NCI-H2227 treated with DMSO at 0.1 percent for 48 hours (cell line): ENCODE data around the gene RRAS2.
"Not testable (repeated sequence)": the region's sequence is repeated elsewhere in the genome, so short reads cannot be mapped to it uniquely, and the experiment has no call there.

ENCODE experiments used
- DNase-seq: peaks from one replicate; lab custom pipeline; 2025; lab: John Stamatoyannopoulos, UW

RRAS2 gene

DNA sequence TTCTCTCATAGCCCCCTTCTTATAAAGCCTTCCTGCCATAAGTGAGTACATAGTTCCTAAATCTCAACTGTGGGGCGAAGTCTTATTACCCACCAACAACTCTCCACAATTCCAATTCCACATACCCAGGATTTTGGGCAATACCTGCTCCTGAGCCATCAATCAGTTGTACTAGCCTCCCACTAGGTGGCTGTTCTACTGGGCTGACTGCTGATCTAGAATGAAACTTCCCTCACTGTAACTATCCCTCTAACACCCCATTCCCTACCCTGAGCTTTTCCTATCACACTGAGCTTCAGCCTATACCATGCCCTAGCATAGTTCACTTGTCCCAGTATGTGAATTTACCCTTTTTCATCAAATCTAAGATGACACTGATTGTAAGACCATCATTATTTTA lies 52.5 kb downstream of the RRAS2 start:
- DNase-seq, result no peak

DNA sequence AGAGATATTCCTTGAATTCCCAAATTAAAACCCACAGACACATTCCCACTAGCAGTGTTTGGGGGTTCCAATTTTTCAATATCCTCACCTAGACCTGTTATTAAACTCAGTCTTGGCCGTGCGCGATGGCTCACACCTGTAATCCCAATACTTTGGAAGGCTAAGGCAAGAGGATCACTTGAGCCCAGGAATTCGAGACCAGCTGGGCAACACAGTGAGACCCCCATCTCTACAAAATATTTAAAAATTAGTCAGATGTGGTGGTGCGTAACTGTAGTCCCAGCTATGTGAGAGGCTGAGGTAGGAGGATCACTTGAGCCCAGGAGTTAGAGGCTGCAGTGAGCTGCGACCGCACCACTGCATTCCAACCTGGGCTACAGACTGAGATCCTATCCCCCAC lies 53.3 kb downstream of the RRAS2 start:
- DNase-seq, result no peak

DNA sequence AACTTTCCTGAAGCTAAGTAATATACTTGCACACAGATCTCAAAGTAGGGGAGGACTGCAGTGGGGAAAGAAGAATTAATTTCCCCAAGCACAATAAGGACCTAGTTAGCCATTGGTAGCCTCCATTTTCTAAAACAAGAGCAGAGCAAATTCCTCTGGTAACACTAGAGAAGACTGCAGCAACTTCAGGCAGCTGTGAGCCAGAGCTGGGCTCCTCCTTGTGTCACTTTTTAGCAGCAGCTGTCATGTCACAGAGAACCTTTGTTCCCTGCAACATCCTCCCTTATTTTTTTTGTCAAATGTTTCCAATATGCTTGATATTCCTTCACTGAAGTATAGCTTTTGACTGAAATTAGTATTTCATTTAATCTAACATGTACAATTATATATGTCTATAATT lies 54.4 kb downstream of the RRAS2 start:
- no peak for DNase-seq

DNA sequence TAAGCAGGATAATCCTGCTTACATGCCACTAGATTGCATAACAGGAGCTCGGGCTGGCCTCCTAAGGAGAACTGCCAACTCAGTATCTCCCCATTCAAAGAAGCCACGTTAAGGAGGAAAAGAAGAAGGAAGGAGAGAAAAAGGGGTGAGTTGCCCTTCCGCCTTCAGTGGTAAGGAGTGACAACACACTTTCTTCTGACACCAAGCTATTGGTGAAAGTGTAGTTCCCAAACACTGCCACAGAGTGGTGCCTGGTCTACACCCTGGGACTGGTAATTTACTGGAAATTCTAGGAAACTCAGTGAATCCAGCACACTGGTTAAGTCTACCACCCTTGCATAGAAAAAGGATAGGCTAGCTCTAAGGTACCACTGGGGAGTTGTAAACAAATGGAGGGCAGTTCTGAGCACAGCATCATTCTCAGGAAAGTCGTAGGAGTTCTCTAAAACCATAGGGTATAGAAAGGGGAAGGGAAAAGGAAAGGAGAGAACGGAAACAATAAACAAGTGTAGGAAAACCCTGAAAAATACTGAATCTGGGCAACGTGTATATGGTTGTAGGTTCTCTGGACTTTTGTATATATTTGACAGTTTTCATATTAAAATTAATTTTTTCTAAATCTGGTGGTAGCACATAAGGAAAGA lies 58.2 kb downstream of the RRAS2 start:
- peak; percentile 49 for DNase-seq

DNA sequence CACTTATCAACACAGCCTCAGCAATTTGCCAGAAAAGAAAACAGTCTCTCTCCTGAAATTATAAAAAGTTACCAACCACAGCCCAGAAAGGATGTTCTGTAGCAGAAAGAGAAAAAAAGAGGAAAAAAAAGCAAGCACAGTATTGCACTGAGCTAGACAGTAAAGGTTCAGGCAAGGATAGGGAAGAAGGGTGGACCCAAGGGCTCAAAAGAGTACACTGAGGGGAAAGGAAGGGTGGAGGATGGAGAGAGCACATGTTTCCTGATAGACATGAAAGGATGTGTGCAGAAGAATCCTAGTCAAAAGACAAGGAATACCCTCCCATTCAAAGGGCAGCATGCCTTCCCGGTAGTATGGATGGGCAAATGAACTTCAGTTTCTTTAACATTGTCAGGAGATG lies 59.1 kb downstream of the RRAS2 start:
- DNase-seq, result no peak

DNA sequence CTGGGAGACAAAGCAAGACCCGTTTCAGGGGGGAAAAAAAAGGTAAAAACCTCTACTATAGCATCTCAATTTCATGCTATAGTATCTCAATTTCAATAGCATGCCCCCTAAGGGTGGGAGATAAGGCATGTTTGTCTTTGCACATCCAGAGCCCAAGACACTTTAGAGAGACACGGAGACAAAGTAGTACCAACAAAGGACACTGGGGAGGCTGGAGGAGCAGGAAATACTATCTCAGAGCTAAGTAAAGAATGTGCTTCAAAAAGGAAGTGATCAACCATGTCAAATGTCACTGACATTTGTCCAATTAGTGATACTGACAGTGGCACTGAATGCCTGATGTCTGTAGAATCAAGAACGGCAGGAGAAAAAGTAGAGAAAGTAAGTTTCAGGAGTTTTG lies 68.6 kb downstream of the RRAS2 start:
- DNase-seq, result no peak

DNA sequence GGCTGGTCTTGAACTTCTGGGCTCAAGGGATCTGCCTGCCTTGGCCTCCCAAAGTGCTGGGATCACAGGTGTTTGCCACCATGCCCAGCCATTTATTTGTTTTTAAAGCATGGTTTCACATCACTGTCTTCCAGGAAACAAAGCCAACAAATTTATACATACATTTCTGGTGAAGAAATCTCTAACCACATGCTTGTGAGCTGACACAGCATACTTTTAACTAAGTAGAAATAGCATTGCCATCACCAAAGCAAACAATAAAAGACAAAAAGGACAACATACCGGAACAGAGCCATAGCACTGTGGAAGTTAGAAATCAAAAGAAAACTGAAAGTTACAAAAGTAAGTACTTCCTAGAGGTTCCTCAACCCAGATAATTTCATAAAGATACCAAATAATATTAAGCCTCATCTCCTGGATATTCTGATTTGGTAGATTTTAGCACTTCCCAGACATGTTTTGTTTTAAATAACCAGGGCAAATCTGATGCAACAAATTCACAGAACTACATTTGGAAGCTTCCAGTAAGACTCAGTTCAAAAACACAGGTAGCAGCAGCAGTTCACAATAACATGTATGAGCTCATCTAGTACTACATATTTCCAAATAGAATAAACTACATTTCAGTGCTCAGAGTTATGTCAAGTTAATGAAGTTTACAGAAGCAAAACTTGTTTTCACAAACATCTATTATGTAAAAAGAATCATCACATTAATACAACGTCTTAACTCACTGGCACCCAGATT lies 70.6 kb downstream of the RRAS2 start:
- no peak for DNase-seq

DNA sequence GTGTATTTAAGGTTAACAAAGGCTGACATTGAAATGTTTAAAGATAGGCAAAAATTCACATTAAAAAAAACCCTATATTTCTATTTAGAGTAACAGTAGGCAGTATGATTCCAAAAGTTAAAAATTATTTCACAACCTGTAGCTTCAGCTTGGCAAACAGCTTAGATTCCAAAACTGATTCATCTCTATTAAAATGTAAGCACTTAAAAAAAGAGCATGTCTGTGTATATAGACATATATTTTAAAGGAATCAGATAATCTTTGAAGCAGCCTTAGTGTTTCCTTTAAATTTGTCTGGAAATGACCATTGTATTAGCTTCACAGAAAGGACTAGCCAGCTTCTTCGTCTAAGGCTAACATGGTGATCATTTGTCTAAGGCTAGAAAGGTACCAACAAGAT lies 80.1 kb downstream of the RRAS2 start:
- not testable (repeated sequence) for DNase-seq

DNA sequence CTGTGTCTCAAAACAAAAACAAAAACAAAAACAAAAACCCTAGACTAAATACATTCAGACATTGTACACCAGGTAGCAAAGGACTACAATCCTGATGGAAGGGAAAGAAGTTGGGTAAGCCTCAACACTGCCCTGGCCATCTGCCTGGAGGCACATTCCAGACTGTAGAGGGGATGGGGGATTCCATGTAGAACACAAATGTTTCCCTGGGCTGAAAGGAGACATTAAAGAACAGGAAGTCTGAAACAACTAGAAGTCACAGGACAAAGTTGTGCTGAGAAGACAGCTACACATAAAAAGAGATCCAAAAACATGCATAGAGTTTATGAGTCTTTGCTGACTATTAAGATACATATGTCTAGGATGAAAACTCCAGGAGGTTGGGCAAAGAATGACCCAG lies 83.9 kb downstream of the RRAS2 start:
- DNase-seq, result no peak

DNA sequence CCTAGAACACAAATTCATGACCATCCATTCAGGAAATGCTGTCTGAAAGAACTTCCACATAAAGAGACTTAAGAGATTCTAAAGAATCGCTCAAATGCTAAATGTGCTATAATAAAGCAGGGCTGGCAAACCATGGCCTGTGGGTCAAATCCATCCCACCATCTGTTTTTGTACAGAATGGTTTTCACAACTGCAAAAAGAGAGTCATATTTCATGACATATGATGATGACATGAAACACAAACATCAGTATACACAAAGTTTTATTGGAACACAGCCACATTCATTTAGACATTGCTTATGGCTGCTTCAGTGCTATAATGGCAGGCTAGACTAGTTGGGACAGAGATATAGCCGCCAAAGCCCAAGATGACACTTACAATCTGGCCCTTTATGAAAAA lies 85.1 kb downstream of the RRAS2 start:
- DNase-seq, result no peak

DNA sequence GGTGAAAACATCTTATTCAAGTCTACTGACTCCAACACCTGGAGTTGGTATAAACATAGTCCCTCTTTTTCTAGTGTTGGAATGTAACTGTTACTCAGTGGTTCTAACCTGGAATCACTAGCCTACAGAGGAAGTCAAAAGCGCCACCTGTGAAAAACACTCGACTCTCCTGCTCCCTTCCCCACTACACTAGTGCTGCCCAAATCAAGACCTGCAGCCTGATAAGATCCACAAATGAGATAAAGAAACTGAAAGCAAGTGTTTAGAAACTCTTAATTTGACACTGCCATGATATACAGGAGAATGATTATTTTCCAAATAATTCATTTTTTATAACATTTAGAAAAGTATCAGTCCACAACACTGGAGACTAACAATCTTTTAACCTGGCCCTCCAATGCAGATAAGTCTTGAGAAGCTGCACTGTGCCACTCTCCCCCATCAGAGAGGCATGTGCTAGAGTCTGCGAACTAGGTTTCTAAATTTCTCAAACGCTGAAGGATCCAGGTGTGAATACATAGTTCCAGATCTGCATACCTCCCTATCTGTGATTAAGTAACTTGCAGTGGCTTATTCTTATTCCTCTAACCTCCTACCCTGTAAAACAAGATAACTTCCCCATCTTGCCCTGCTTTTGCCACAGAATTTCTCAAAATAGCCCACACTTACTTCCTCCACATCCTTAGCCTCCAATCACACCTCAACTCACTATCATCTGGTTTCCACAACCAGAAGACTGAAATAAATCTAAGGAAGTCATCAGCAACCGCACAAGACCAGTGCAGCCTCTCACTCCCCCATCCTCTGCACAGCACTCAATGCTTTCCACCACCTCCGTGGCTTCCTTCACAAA lies 88.1 kb downstream of the RRAS2 start:
- no peak for DNase-seq

DNA sequence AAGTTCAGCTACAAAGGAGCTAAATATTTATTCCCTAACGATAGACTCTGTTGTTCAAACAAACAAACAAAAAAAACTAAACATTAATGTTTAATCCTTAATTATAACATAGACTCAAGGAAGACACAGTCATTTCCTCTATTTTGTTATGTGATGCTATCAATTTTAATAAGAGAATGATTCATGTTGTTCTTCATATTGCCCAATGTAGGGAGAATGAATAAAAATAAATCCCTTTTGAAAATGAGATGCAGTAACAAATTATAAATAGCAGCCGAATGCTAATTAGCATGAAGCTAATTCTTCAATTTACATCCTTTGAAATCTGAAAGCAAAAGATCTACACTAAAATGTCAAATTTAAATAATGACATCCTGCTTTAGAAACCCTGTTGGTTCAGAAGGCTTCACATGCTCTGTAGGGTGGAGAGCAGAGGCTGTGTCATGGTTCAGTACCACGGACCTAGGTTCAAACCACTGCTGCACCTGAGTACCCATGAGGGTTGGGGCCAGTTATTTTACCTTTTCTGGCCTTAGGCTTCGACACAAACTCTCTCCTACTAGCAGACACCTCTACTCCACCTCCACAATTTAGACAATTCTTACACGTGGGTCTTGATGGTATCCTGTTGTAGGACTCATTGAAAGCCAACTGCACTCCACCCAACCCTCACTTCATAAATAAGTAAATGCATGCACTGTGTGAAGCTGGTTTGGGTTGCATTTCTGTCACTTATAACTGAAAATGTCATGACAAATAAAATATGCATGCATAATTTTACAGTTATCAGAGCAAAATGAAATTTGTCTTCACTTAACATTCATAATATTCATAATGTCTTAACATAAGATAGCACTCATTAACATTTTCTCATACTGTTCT lies 89.0 kb downstream of the RRAS2 start:
- DNase-seq, result no peak

DNA sequence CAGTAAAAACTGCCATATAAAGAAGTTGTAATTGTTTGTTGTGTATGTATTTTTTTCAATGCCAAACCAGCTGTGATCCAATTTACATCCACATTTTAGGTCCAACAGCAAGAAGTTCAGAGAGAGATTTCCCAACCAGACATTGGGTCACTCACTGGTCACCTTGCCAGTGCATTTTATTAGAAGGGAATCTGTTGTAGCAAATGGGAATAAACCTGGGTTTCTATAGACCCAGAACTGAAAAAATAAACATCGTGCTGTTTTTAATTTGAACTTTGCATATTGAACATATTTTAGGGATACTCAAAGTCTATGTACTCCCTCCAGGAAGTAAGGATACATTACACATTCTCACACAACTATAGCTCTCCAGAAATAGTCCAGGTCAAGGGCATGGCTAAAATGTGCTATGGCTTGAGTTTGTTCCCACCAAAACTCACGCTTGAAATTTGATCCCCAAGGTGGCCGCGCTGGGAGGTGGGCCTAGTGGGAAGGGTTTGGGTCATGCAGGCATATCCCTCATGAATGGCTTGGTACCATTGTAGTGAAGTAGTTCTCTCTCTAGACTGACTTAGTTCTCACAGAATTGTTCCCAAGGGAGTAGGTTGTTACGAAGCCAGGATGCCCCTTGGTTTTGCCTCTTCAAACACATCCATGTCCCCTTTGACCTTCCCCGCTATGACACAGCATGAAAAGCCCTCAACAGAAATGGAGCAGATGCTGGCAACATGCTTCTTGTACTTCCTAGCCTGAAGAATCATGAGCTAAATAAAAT lies 90.9 kb downstream of the RRAS2 start:
- DNase-seq, result no peak

DNA sequence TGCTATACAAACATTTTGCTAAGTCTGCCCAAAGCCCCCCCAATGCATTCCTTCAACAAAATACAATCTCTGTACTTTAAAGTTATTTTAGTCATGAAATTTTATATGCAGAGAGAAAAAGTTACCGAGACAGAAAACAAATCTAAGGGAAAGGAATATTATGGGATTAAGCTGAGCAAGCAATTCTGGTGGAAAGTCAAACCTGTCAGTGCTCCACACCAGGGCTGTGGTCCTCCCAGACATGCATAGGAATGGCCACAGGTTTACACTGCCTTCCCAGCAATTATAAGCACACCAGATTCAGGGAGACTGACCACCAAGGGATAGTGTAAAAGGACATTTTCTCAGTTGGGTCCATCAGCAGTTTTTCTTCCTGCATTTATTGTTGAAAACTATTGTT lies 92.4 kb downstream of the RRAS2 start:
- no peak for DNase-seq

DNA sequence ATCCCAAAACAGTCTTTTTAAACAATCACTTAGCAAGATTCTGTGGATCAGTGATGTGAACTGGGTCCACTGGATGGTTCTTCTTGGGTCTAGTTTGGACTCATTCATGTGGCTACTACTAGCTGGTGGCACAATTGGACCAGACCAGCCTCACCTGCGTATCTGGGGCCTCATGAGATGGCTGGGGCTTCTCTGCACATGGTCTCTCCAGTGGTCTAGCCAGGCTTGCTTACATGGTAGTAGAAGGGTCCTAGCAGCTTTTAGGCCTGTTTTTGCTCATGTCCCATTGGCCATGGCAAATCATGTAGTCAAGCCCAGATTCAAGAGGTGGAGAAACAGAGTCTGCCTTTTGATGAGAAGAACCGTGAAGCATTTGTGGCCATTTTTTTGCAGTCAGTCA lies 94.0 kb downstream of the RRAS2 start:
- DNase-seq, result no peak

DNA sequence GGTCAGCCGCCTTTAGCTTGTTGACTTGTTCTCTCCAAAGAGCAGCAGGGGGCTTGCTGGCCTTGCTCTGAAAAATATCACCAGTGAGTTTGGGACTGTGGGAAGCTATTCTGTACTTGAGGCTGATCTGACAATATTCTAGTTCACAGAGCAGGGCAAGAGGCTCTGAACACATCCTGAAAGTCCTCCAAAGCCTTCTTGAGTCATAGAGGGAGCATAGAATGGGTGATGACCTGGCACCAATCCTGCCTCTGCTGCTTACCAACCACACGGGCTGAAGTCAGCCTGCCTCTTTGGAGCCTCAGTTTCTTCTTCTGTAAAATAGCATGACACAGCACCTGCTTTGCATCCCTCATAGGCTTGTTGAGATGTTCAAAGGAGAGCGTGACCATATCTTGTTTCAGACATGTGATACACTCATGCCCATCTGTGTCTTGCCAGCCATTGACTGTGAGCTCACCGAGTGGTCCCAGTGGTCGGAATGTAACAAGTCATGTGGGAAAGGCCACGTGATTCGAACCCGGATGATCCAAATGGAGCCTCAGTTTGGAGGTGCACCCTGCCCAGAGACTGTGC lies 96.6 kb downstream of the RRAS2 start:
- no peak for DNase-seq

DNA sequence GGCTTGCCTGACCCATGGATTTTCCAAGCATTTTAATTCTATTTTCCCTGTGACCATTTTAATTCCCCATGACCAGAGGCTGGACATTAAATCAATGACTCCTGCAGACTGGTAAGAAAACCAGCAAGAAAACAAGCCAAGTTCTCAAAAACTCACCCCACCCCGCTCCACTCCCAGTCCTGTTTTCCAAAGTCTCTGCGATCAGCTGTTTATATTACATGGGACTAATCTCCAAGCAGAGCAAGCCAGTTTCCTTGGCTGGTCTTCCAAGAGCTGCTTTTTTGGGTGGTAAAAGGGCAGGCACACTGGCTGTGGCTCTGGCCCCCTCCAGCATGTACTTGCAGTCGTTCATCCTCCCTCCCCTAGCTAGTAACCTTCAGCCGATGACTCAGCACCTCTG lies 97.9 kb downstream of the RRAS2 start:
- no peak for DNase-seq

DNA sequence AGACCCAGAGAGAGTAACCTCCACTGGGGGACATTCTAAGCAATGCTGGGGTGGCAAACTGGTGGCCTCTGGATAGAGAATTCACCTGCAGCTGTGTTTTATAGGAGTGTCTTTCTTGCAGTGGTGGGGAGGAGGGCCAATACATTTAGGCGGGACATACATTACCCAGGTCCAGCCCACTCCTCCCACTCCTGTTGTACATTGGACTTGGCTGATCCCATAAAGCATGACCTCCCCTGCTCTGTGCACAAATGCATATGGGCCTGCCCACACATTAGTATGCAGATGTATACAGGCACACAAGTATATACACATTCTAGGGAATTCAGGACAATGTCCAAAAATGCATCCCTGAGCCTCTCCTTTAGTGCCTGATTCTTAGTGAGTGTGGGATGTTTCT lies 99.1 kb downstream of the RRAS2 start:
- DNase-seq, result no peak

DNA sequence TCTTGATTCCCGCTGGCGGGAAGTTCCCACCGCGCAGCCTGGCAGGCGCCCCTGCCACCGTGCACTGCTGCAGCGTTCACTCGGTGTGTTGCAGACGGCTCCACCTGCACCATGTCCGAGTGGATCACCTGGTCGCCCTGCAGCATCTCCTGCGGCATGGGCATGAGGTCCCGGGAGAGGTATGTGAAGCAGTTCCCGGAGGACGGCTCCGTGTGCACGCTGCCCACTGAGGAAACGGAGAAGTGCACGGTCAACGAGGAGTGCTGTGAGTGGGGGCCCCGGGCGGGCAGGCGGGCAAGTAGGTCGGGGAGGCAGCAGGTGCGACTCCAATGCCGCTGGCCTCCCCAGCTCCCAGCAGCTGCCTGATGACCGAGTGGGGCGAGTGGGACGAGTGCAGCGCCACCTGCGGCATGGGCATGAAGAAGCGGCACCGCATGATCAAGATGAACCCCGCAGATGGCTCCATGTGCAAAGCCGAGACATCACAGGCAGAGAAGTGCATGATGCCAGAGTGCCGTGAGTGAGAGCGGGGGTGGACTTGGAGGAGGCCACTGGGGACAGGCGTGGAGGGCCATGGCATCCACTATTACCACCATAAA lies 99.7 kb downstream of the RRAS2 start:
- DNase-seq, result no peak

DNA sequence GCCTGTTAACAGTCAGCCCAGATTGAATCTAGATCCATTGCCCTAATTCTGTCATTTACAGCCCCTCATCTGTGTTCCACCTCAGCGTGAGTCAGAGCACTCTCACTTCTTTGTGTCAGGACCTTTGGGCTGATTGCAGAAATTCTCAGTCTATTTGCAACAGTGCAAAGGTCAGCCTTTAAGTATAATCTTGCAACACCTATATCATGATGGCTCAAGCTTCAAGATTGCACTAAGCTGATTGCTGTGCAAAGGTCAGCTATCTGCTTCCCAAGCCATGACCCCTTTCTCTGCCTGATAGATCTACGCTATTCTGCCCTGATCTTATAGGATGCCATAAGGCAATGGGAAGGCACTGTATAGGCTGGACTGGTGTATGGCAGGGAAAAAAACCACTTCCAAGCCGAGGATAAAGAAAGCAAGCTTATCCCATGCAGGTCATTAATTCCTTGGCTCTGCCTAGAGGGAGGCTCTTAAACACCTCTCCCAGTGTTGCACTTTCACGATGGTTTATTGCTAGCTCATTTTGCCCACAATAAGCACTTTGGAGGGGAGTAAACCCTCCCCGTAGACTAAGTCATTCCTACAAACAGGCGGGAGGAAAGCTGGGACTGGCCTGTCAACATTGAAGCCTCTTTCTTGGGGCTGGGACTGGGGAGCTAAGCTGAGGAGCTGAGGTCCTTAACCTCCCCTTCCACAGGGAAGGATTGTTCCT lies 100.6 kb downstream of the RRAS2 start:
- DNase-seq, result no peak
